Measurements from ENCODE around the gene APOO. TPM values are rescaled to one million over a fixed set of nuclear protein-coding genes. Genes with fewer than 3 reads are reported as not detected.

The APOO gene
- 1 to 10 TPM; 2.4 to 7.2 (median 5.3) TPM for total RNA-seq

DNA sequence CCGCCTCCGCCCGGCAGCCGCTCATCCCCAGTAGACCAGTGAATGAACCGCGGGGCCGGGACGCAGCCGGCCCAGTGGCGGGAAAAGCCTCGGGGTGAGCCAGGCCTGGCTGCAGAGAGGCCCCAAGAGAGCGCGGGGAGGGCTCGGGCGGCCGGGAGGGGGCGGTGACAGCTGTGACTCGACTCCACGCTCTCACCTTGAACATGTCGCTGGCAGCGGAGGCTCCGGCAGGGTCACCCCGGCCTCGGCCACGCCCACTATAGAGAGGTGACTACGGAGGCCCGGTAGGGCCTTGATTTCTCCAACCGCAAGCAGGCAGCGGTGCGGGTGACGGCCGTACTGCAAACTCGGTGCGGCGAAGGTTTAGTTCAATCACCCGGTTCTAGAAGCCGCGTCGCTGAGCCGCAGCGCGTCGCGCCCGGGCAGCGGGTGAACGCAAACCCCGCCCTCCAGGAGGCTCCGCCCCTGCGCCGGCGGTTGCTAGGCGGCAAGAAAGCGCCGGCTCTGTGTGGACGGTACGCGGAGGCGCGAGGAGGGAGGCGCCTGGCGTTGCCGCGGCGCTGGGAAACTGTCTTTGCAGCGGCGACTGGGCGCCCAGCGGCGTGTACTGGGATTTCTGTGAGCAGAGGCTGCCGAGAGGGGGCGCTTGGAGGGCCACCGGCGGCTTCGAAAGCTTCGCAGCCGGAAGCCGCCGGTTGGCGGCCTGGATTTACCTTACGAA, at the start of gene APOO, which contains the start of gene CXorf58:
TSS of gene APOO (minus strand) at position 441 of the 721 bp plus-strand sequence. CDS start at position 205, 236 bp downstream.
TSS of gene CXorf58 (plus strand) at position 509 of the 721 bp plus-strand sequence. CDS start 2,297 bp downstream, outside the sequence.
- TF ChIP-seq, protein P1, sequence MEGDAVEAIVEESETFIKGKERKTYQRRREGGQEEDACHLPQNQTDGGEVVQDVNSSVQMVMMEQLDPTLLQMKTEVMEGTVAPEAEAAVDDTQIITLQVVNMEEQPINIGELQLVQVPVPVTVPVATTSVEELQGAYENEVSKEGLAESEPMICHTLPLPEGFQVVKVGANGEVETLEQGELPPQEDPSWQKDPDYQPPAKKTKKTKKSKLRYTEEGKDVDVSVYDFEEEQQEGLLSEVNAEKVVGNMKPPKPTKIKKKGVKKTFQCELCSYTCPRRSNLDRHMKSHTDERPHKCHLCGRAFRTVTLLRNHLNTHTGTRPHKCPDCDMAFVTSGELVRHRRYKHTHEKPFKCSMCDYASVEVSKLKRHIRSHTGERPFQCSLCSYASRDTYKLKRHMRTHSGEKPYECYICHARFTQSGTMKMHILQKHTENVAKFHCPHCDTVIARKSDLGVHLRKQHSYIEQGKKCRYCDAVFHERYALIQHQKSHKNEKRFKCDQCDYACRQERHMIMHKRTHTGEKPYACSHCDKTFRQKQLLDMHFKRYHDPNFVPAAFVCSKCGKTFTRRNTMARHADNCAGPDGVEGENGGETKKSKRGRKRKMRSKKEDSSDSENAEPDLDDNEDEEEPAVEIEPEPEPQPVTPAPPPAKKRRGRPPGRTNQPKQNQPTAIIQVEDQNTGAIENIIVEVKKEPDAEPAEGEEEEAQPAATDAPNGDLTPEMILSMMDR (IDR thresholded peaks at IDR 0.05; ENCODE audit: low read depth), result no peak

DNA sequence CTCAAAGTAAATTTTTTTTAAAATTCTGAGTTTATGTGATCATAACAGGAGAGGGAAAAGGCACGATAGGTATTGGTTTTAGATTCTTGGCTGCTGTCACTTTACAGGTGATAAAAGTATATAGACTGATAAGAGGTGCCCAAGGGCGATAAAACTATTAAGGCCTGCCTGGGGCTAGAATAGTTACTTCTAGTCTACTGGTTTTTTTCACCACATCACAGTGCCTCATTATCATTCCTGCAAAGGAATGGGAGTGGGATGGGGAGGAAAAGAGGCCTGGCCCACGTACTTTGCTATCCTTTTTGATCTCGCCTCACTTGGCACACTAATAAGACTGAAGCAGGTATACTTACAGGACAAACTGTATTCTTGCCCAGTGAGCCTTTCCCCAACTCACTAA, 46.7 kb upstream of the APOO start:
- TF ChIP-seq, protein P1 (IDR thresholded peaks at IDR 0.05; ENCODE audit: low read depth), result no peak

- TF ChIP-seq, protein P1 (IDR thresholded peaks at IDR 0.05; ENCODE audit: low read depth), result no peak
Observed at GRCh38 chrX:23953908-23954269, 46.2 kb upstream of the APOO start.

GRCh38 chrX:23952984-23953907, 45.5 kb upstream of the APOO start:
- TF ChIP-seq, protein P1 (IDR thresholded peaks at IDR 0.05; ENCODE audit: low read depth), result no peak

DNA sequence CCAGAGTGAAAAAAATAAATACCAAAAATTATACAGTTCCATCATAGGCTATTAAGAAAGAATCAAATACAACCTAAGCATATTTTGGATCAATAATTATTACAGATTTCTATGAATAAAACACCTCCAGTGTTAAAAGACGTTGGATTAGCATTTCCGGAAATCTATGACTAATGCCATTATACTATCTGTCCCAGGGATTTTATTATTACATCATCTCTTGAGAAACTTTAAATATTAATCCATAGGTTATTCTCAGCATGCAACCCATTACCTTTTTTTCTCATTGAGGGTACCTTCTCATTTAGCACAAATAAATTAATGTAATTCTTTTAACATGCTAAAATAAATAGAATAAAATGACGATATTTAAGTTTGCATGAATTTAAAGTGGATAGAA, 44.7 kb upstream of the APOO start:
- TF ChIP-seq, protein P1 (IDR thresholded peaks at IDR 0.05; ENCODE audit: low read depth), result no peak

DNA sequence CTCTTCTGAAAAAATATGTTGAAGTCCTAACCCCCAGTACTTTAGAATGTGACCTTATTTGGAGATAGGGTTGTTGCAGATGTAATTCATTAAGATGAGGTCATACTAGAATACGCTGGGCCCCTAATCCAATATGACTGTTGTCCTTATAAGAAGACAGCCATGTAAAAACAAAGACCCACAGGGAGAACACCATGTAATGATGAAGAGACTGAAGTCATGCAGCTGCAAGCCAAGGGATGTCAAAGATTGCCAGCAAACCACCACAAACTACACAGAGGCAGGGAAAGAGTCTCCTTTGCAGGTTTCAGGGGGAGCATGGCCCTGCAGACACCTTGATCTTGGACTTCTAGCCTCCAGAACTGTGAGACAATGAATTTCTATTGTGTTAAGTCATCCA, 37.5 kb upstream of the APOO start:
- TF ChIP-seq, protein P1 (IDR thresholded peaks at IDR 0.05; ENCODE audit: low read depth), result no peak

GRCh38 chrX:23944234-23944633, 36.5 kb upstream of the APOO start:
- TF ChIP-seq, protein P1 (IDR thresholded peaks at IDR 0.05; ENCODE audit: low read depth), result no peak
